ENCODE results near the gene EML6. TPM values are rescaled to one million over a fixed set of nuclear protein-coding genes. Genes with fewer than 3 reads are reported as not detected.

Gene EML6
- total and polyA plus RNA-seq, 2 experiments from 2014 or later, result 2.7 to 6.2 TPM

DNA sequence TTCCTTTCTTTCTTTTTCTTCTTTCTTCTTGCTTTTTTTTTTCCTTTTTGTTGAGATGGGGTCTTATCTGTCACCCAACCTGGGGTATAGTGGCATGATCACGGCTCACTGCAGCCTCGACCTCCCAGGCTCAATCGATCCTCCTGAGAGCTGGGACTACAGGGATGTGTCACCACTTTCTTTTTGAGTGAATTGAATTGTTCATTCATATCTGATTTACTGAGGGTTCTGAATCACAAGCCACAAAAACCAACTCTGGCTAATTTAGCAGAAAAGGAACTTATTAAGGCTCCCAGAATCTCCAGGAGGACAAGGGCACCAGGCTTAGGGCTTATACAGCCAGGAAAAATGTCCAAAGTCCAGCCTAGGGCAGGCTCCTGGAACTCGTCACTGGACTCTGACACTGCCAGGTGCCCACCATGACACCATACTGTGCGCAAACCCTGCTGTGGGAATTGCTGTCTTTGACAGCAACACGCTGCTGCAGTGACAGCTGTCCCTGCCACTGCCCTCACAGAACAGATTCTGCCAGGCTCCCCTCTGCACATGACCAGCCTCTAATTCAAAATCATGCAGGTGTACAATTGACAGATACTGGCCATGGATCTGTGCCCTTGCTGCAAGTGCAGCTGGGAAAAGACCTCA lies 42.9 kb upstream of the EML6 start:
- Histone ChIP-seq H3K4me2 (no peak overlapping the region), H3K27me3 (ENCODE audit: insufficient read depth) (no peaks in the 10 kb centered on the region), H3K4me1 (ENCODE audit: insufficient read depth) (no peaks in the 10 kb centered on the region), H4K20me1 (replicated peaks; ENCODE audit: insufficient read depth) (no peaks in the 10 kb centered on the region), H3F3A (replicated peaks; ENCODE audit: low read depth) (no peaks in the 10 kb centered on the region), H3K27ac (ENCODE audit: low read depth) (no peak overlapping the region), H3K36me3 (ENCODE audit: insufficient read depth) (no peaks in the 10 kb centered on the region), H3K79me2 (replicated peaks; ENCODE audit: insufficient read depth) (no peaks in the 10 kb centered on the region), H3K9me2 (ENCODE audit: insufficient read depth) (no peaks in the 10 kb centered on the region), H2AFZ (no peak overlapping the region), H3K4me3 (no peak overlapping the region)
- Mint-ChIP-seq H3K9me3 (no peaks in the 10 kb centered on the region), H3K27me3 (ENCODE audit: insufficient read depth, low read depth, poor library complexity) (peaks cover 2% of the 10 kb centered on the region), H3K36me3 (ENCODE audit: low read depth) (no peaks in the 10 kb centered on the region), H3K4me3 (no peak overlapping the region), H3K27ac (no peak overlapping the region), H3K4me1 (no peaks in the 10 kb centered on the region)
- no peak for TF ChIP-seq JUNB (IDR thresholded peaks at IDR 0.05; ENCODE audit: unreplicated experiment)
- ATAC-seq (no peak), DNase-seq (ENCODE audit: low spot score) (no peak)

DNA sequence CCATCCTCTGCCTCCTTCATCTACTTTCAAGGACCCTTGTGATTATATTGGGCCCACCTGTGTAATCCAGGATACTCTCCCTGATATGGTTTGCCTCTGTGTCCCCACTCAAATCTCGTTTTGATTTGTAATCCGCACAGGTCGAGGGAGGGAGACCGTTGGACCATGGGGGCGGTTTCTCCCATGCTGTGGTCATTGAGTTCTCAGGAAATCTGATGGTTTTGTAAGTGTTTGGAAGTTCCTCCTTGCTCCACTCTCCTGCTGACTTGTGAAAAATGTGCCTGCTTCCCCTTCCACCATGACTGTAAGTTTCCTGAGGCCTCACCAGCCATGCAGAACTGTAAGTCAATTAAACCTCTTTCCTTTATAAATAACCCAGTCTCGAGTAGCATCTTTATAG lies 42.0 kb upstream of the EML6 start:
- H3K36me3 ChIP-seq (ENCODE audit: insufficient read depth), result no peaks in the 10 kb centered on the region
- H3K4me2 ChIP-seq, result no peak overlapping the region
- H3K27ac Mint-ChIP-seq, result no peak overlapping the region
- no peak overlapping the region for H3K4me3 ChIP-seq
- H3K4me1 ChIP-seq (ENCODE audit: insufficient read depth), result no peaks in the 10 kb centered on the region
- no peaks in the 10 kb centered on the region for H3K9me2 ChIP-seq (ENCODE audit: insufficient read depth)
- H3F3A ChIP-seq (replicated peaks; ENCODE audit: low read depth), result no peaks in the 10 kb centered on the region
- peaks cover 2% of the 10 kb centered on the region for H3K27me3 Mint-ChIP-seq (ENCODE audit: insufficient read depth, low read depth, poor library complexity)
- DNase-seq (ENCODE audit: low spot score) (no peak), ATAC-seq (no peak)
- no peaks in the 10 kb centered on the region for H3K36me3 Mint-ChIP-seq (ENCODE audit: low read depth)
- no peaks in the 10 kb centered on the region for H4K20me1 ChIP-seq (replicated peaks; ENCODE audit: insufficient read depth)
- H3K4me1 Mint-ChIP-seq, result no peaks in the 10 kb centered on the region
- H3K27me3 ChIP-seq (ENCODE audit: insufficient read depth), result no peaks in the 10 kb centered on the region
- H3K79me2 ChIP-seq (replicated peaks; ENCODE audit: insufficient read depth), result no peaks in the 10 kb centered on the region
- peak overlapping the region; percentile 18; the same call in 1 of the 2 replicates for H2AFZ ChIP-seq
- H3K9me3 Mint-ChIP-seq, result no peaks in the 10 kb centered on the region
- no peak overlapping the region for H3K27ac ChIP-seq (ENCODE audit: low read depth)
- H3K4me3 Mint-ChIP-seq, result no peak overlapping the region
- TF ChIP-seq, protein P1, sequence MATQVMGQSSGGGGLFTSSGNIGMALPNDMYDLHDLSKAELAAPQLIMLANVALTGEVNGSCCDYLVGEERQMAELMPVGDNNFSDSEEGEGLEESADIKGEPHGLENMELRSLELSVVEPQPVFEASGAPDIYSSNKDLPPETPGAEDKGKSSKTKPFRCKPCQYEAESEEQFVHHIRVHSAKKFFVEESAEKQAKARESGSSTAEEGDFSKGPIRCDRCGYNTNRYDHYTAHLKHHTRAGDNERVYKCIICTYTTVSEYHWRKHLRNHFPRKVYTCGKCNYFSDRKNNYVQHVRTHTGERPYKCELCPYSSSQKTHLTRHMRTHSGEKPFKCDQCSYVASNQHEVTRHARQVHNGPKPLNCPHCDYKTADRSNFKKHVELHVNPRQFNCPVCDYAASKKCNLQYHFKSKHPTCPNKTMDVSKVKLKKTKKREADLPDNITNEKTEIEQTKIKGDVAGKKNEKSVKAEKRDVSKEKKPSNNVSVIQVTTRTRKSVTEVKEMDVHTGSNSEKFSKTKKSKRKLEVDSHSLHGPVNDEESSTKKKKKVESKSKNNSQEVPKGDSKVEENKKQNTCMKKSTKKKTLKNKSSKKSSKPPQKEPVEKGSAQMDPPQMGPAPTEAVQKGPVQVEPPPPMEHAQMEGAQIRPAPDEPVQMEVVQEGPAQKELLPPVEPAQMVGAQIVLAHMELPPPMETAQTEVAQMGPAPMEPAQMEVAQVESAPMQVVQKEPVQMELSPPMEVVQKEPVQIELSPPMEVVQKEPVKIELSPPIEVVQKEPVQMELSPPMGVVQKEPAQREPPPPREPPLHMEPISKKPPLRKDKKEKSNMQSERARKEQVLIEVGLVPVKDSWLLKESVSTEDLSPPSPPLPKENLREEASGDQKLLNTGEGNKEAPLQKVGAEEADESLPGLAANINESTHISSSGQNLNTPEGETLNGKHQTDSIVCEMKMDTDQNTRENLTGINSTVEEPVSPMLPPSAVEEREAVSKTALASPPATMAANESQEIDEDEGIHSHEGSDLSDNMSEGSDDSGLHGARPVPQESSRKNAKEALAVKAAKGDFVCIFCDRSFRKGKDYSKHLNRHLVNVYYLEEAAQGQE (IDR thresholded peaks at IDR 0.05; ENCODE audit: unreplicated experiment), result no peak
- TF ChIP-seq ZNF114 (CRISPR knock-in tag; IDR thresholded peaks at IDR 0.05) (no peak), EZH2phosphoT487 (IDR thresholded peaks at IDR 0.05; ENCODE audit: unreplicated experiment) (no peak), NANOG (IDR thresholded peaks at IDR 0.05; ENCODE audit: borderline replicate concordance) (no peak), JUNB (IDR thresholded peaks at IDR 0.05; ENCODE audit: unreplicated experiment) (no peak), STAT1 (IDR thresholded peaks at IDR 0.05; ENCODE audit: unreplicated experiment) (no peak), EZH2 (IDR thresholded peaks at IDR 0.05; ENCODE audit: low read depth, unreplicated experiment) (no peak), CREB1 (CRISPR knock-in tag; IDR thresholded peaks at IDR 0.05; ENCODE audit: low read depth) (no peak), ZNF331 (CRISPR knock-in tag; IDR thresholded peaks at IDR 0.05; ENCODE audit: low read depth) (no peak)
- TF ChIP-seq, protein P2, sequence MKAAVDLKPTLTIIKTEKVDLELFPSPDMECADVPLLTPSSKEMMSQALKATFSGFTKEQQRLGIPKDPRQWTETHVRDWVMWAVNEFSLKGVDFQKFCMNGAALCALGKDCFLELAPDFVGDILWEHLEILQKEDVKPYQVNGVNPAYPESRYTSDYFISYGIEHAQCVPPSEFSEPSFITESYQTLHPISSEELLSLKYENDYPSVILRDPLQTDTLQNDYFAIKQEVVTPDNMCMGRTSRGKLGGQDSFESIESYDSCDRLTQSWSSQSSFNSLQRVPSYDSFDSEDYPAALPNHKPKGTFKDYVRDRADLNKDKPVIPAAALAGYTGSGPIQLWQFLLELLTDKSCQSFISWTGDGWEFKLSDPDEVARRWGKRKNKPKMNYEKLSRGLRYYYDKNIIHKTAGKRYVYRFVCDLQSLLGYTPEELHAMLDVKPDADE (IDR thresholded peaks at IDR 0.05), result no peak
- TF ChIP-seq, protein P3, sequence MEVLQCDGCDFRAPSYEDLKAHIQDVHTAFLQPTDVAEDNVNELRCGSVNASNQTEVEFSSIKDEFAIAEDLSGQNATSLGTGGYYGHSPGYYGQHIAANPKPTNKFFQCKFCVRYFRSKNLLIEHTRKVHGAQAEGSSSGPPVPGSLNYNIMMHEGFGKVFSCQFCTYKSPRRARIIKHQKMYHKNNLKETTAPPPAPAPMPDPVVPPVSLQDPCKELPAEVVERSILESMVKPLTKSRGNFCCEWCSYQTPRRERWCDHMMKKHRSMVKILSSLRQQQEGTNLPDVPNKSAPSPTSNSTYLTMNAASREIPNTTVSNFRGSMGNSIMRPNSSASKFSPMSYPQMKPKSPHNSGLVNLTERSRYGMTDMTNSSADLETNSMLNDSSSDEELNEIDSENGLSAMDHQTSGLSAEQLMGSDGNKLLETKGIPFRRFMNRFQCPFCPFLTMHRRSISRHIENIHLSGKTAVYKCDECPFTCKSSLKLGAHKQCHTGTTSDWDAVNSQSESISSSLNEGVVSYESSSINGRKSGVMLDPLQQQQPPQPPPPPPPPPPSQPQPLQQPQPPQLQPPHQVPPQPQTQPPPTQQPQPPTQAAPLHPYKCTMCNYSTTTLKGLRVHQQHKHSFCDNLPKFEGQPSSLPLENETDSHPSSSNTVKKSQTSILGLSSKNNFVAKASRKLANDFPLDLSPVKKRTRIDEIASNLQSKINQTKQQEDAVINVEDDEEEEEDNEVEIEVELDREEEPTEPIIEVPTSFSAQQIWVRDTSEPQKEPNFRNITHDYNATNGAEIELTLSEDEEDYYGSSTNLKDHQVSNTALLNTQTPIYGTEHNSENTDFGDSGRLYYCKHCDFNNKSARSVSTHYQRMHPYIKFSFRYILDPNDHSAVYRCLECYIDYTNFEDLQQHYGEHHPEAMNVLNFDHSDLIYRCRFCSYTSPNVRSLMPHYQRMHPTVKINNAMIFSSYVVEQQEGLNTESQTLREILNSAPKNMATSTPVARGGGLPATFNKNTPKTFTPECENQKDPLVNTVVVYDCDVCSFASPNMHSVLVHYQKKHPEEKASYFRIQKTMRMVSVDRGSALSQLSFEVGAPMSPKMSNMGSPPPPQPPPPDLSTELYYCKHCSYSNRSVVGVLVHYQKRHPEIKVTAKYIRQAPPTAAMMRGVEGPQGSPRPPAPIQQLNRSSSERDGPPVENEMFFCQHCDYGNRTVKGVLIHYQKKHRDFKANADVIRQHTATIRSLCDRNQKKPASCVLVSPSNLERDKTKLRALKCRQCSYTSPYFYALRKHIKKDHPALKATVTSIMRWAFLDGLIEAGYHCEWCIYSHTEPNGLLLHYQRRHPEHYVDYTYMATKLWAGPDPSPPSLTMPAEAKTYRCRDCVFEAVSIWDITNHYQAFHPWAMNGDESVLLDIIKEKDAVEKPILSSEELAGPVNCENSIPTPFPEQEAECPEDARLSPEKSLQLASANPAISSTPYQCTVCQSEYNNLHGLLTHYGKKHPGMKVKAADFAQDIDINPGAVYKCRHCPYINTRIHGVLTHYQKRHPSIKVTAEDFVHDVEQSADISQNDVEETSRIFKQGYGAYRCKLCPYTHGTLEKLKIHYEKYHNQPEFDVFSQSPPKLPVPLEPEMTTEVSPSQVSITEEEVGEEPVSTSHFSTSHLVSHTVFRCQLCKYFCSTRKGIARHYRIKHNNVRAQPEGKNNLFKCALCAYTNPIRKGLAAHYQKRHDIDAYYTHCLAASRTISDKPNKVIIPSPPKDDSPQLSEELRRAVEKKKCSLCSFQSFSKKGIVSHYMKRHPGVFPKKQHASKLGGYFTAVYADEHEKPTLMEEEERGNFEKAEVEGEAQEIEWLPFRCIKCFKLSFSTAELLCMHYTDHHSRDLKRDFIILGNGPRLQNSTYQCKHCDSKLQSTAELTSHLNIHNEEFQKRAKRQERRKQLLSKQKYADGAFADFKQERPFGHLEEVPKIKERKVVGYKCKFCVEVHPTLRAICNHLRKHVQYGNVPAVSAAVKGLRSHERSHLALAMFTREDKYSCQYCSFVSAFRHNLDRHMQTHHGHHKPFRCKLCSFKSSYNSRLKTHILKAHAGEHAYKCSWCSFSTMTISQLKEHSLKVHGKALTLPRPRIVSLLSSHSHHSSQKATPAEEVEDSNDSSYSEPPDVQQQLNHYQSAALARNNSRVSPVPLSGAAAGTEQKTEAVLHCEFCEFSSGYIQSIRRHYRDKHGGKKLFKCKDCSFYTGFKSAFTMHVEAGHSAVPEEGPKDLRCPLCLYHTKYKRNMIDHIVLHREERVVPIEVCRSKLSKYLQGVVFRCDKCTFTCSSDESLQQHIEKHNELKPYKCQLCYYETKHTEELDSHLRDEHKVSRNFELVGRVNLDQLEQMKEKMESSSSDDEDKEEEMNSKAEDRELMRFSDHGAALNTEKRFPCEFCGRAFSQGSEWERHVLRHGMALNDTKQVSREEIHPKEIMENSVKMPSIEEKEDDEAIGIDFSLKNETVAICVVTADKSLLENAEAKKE (CRISPR knock-in tag; IDR thresholded peaks at IDR 0.05), result no peak

Data from GM23338 (cell line).